ENCODE data around the gene CTDSP1. TPM values are rescaled to one million over a fixed set of nuclear protein-coding genes. Genes with fewer than 3 reads are reported as not detected.

The CTDSP1 gene
- total and polyA plus RNA-seq, 3 donors from 2014 or later = 60.7 to 87.3 (median 65.2) TPM

DNA sequence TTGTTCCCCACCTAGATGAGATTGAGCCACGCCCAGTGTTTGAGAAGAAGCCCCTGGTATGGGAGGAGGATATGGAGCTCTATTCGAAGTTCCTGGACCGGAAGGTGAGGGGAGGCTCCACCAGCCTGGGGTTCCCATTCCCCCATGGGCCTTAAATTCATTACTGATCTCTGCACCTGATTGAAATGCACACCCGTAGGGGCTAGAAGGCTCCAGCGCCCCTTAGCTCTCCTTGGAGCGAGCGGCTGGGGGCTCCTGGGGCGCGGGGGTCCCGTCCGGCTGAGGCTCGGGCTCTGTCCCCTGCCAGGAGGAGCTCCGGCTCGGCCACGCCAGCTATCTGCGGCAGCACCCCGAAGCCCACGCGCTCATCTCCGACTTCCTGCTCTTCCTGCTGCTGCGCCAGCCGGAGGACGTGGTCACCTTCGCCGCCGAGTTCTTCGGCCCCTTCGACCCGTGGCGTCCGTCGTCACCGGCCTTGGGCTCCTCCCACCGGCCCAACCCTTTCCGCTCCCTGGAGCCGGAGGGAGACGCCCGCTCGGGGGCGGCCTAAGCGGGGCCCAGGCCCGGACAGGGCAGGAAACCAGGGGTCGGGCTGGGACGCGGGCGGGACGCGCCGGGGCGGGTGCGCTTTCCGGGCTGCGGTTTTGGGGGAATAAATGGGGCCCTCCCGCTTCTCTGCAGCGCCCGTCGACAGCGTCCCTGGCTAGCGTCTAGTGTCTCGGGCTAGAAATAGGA lies 32.1 kb upstream of the CTDSP1 start:
- H3K4me3 ChIP-seq = peak overlapping the region; percentile 53 to 65
- H3K36me3 ChIP-seq (ENCODE audit: low read depth, missing control alignments) = no peaks in the 10 kb centered on the region
- intact Hi-C loops (cut with DNase I; ENCODE audit: low total_unique reads) = no loop called here
- TF ChIP-seq CTCF (IDR thresholded peaks at IDR 0.05) (no peak), POLR2A (IDR thresholded peaks at IDR 0.05) (peak; percentile 56)
- H3K27ac ChIP-seq = peak overlapping the region; percentile 93 to 94
- H3K27me3 ChIP-seq = no peaks in the 10 kb centered on the region
- DNase-seq = peak; percentile 90
- H3K4me1 ChIP-seq = no peaks in the 10 kb centered on the region
- H3K9me3 ChIP-seq = no peaks in the 10 kb centered on the region
- WGBS, 2 donors = 4 to 6% methylated on average over 39 to 56 of the region's 60 CpGs

- peak overlapping the region; percentile 93 to 94 for H3K27ac ChIP-seq
- H3K36me3 ChIP-seq (ENCODE audit: low read depth, missing control alignments) = no peaks in the 10 kb centered on the region
- no peaks in the 10 kb centered on the region for H3K4me1 ChIP-seq
- peak overlapping the region; percentile 53 to 65 for H3K4me3 ChIP-seq
- no peaks in the 10 kb centered on the region for H3K27me3 ChIP-seq
- TF ChIP-seq CTCF (IDR thresholded peaks at IDR 0.05) (no peak), POLR2A (IDR thresholded peaks at IDR 0.05) (no peak)
- intact Hi-C loops (cut with DNase I; ENCODE audit: low total_unique reads) = no loop called here
- no peaks in the 10 kb centered on the region for H3K9me3 ChIP-seq
- no peak for DNase-seq
- 50 to 54% methylated on average over 18 to 21 of the region's 21 CpGs for WGBS, 2 donors
These were observed 31.5 kb upstream of the CTDSP1 start for GRCh38 chr2:218368150-218368528.

DNA sequence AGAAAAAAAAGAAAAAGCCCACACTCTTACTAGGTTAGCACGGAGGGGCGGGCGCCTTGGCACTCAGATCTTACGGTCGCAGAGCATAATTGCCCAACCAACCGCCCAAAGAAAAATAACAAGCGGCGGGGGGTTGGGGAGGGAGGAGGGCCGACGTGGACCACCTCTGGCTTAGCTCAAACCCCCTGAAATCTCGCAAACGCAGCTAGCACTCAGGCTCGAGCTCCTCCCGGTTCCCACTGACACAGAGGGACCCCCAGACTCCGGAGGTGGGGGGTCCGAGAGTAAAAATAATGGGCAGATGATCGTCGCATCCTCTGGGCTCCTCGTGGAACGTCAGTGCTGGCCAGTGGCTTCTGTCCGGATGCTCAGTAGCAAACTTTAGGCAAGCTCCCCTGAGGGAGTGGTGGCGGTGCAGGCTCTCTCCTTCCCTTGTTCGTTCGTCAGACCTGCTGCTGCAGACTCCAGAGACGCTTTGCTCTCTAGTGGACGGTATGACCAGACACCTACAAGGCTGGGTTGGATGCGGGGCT lies 31.0 kb upstream of the CTDSP1 start:
- WGBS, 2 donors = 17 to 20% methylated on average over 16 to 27 of the region's 27 CpGs
- H3K4me1 ChIP-seq = no peaks in the 10 kb centered on the region
- intact Hi-C loops (cut with DNase I; ENCODE audit: low total_unique reads) = no loop called here
- peak overlapping the region; percentile 93 to 94 for H3K27ac ChIP-seq
- no peaks in the 10 kb centered on the region for H3K9me3 ChIP-seq
- TF ChIP-seq CTCF (IDR thresholded peaks at IDR 0.05) = no peak
- H3K36me3 ChIP-seq (ENCODE audit: low read depth, missing control alignments) = no peaks in the 10 kb centered on the region
- H3K4me3 ChIP-seq = peak overlapping the region; percentile 53 to 65
- no peaks in the 10 kb centered on the region for H3K27me3 ChIP-seq
- peak; percentile 61 for DNase-seq

- DNase-seq = no peak
- no peaks in the 10 kb centered on the region for H3K9me3 ChIP-seq
- TF ChIP-seq CTCF (IDR thresholded peaks at IDR 0.05) = no peak
- no peak for TF ChIP-seq POLR2A (IDR thresholded peaks at IDR 0.05)
- intact Hi-C loops (cut with DNase I; ENCODE audit: low total_unique reads) = no loop called here
- no peaks in the 10 kb centered on the region for H3K27me3 ChIP-seq
- H3K36me3 ChIP-seq (ENCODE audit: low read depth, missing control alignments) = no peaks in the 10 kb centered on the region
- peak overlapping the region in 1 of 2 donors; percentile 94 for H3K27ac ChIP-seq
- 37 to 48% methylated on average over 2 of the region's 2 CpGs for WGBS, 2 donors
- H3K4me1 ChIP-seq = no peaks in the 10 kb centered on the region
- H3K4me3 ChIP-seq = no peak overlapping the region
These were observed 30.3 kb upstream of the CTDSP1 start for GRCh38 chr2:218369330-218369729.

Measured in testis (tissue), 3 donors.